ENCODE measurements around the gene GLIS1.

GLIS1 gene

DNA sequence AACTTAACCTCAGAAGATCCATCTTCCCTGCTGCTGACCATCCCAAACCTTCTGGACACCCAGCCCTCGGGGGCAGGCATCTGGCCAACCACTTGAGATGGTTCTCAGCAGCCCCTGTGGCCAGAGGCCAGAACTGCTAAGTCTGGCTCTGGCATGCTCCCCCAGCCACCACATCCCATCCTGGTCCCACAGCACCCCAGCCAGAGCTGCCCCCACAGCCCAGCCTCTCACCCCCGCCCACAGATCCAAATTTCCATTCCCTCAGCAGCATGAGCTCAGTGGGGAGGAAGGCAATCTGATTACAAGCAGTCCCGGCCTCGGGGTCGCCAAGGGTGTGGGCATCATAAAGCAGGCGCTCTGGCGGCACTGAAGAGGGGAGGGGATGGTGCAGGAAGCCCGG lies 45.6 kb downstream of the GLIS1 start:
- DNase-seq: no peak

DNA sequence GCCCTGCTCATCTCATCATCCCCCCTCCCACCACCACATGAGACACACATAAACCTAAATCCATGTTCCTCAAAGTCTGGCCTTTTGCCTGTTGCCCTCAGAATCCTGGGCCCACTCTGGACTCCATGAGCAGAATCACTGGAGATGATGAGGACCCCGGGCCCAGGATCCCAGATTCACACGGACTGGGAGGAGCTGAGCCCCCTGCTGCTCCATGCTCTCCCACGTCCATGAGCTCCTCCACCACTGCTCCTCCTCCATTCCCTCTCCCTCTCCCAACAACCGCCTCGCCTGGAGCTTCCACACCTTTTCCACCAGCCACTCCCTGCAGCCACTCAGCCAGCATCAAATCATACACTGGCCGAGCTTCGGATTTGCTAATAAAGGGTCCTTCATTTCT lies 47.6 kb downstream of the GLIS1 start:
- DNase-seq: no peak

DNA sequence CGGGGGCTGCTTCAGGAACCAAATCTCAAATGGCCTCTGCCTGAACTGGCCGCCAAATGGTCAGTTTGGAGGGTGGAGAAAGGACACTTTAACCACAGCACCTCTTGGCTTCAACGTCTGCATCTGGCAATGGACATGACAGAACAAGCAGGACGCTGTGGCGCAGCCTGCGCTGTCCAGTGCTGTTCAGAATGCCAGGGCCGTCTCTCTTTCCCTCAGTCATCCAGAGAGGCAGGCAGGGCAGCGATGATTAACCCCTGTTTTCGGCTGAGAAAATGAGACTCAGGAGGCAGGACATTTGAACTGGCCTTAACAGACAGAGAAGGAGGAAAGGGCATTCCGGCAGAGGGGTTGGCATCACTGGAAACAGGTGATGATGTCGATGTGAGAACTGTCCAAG lies 48.6 kb downstream of the GLIS1 start:
- no peak for DNase-seq

DNA sequence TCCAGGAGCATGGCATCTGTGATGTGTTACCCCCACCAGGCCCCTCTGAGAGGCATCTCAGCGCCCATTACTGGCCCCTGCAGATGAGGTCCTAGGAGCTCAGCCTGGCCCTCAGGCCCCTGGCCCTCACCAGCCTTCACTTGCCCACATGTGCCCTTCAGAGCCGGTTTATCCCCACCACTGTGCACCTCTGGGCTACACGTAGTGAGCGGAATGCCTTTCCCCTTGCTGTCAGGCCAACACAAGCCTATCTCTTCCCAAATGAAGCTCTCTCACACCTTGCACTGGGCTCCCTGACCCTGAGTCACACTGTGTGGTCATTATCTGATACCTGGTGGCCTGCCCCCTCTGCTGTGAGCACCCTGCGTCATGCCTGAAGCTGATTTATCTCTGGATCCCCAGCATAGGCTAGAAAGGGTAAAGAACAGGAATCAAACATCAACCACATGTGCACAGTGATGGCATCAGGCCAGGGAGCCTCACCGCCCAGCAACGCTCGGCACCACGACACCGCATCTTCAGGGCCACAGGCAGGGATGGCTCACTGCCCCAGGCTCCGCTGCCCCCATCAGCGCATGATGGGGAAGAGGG lies 49.1 kb downstream of the GLIS1 start:
- no peak for DNase-seq

DNA sequence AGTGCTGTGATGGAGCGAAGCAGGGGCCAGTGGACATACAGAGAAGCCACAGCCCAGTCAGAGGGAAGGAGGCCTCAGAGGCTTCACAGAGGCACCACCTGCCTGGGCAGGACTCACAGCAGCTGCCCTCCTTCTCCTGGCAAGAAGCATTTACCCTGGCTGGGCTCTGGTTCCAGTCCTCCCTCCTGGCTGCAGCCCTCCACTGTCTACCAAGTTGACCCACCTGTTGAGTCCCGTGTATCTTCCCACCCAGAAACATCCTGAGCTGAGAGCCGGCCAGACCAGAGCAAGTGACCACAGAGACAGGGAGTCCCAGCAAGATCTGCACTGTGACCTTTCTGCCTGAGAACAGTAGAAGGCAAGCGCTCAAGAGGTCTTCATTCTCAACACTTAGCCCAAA lies 49.7 kb downstream of the GLIS1 start:
- DNase-seq: no peak

DNA sequence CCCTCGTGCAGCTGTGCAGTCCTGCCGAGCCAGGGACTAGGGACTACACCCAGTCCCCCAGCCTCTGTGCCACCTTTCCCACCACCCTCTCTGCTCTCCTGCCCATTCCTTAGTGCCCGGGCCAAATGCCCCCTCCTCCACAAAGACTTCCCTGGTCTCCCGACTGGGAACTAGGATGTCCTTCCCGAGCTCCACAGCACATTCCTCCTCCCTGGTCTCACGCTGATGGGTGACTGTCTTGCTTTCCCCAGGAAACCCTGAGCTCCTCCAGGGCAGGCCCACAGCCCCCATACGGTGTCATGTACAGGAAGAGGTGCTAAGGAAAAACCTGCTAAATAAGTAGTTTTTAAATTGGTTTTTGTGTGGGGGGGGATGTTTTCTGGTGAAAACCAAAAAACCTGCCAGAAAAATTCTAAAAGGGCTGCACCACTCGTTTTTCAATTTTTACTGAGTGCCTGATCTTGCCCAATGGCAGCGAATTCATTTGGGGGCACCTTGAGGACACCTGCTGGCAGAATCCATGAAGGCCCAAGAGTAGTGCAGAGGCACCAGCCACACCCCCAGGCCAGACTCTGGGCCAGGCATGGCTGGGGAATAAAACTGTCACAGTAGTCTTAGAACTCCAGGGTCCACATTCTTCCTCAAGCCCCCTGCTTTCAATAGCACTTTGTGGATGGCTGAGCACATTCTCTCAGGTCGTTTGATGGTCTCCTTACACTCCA lies 50.4 kb downstream of the GLIS1 start:
- no peak for DNase-seq

DNA sequence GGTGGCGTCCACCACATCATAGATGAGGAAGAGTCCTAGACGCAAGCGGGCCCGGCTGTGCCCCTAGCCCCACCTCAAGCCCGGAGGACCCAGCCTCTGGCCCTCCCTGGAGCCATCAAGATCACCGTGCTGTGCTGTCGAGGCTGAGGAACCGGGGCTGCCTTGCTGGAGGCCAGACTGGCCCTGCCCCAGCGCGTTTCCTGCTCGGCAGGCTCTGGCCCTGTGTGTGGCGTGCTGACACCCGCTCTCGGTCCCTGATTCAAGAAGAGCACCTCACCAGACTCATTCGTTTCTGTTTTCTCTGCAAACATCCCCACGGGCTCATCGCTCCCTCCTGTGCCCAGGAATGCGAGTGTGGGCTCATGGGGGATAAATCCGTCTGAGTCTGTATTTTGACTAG lies 51.1 kb downstream of the GLIS1 start:
- DNase-seq: no peak

DNA sequence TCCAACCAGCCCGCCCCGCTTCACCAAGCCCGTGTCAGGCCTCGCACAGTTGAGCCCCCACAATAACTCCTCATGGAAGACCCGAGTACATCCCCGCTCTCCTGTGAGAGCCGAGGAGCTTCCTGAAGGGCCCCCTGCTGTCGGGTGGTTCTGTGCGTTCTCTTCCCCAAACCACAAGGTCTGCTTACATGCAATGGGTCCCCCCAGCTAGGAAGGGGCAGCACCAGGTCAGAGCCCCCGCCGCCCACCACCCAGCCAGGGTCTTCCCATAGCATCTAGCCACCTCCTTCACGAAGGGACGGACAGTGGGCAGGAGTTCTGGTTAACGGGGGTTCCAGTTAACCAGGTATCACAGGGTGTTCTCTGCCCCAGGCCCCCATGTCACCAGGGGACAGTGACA lies 51.5 kb downstream of the GLIS1 start:
- DNase-seq: no peak

DNA sequence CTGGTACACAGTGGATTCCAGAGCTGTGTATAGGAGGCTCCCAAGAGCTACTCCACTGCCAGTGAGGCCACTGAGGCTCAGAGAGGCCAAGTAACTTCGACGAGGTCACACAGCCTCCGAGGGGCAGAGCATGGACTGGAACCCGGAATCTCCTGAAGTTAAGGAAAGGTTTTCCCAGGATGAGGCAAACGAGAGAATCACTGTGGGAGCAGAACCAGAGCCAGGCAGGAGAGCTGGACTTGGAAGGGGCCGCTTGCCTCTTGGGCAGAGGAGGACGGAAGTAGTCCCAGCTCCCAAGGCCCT lies 52.0 kb downstream of the GLIS1 start:
- DNase-seq: no peak

DNA sequence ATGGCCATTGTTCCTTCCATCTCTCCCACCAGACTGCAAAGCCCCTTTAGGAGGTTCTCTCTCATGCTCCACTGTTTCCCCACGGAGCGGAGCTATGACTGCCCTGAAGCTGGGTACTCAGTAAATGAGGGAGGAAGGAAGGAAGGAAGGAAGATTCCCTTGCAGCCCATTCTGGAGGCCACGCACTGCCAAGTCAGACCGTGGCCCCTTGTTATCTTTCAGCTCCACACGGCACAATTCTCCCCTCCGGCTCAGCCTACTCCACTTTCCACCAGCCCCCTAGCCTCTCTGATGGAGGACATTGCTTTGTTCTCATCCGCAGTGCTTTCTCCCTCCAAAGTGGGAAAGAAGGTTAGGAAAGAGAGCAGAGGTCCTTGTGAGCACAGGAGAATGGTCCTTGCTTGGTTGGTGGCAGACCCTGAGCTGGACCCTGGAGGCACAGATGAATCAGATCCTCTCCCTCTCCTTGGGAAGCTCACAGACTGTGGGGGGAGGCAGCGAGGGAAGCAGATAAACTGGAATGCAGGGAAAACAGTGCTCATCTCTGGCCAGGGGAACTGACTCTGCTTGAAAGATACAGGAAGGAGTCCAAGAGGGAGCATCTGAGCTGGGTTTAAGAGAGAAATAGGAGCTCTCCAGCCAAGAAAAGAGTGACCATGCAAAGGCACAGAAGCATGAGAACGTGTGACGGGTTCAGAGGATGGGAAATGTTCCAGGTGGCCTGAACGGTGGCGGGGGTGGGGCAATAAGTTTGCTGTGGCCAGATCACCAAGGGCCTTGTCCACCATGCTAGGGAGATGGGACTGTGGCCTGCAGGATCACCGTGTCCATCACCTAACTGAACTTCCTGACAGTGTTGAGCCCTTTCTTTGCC lies 52.6 kb downstream of the GLIS1 start:
- no peak for DNase-seq

DNA sequence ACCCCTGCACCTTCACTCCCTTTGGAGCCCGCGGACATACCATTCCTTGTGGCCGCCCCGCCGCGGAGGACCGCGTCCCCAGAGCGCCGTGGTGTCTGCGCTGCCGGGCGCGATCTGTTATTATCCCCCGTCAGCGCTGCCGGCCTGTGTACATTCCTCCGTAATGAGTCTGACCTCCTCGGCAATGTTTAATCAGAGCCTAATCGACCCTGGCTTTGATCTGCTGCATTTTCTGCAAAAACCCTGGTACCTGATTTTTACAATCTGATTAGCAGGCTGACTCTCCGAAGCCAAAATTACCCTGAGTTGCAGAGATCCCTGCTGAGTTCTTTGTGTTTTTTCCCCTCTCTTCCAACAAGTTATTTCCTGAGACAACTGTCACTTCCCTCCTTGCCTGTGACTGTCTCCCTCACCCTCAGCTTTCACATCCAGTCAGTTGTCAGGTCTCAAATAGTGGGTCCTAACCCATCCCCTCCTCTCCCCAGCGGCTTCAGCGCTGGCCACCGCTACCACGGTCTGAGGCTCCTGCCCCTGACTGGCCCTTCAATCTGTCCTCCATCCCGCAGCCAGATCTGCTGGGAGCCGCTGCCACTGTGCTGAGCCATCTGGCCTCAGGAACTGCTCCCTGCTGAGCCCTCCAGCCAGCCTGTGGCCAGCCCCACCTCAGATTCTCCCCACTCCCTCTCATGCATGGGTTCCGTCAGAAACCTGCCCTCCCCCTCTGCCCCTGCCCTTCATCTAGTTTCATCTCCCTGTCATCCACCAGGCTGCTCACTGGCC lies 53.5 kb downstream of the GLIS1 start:
- DNase-seq: no peak

DNA sequence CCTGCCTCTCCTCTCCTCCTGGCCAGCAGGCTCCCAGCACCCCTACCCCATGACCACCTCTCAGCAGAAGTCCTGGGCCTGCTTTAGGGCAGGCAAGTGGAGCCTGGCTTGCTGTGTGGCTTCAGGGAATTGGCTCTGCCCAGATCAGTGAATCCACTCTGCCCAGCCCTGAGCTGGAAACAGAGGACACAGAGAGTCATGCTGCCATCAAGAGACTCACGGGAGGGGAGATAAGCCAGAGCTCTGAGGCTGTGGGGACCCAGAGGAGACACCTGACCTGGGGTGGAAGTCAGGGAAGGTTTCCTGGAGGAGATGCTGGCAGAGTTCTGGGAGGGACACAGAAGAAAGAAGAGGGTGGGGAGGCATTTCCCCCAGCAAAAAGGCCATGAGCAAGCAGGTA lies 54.2 kb downstream of the GLIS1 start:
- DNase-seq: no peak

DNA sequence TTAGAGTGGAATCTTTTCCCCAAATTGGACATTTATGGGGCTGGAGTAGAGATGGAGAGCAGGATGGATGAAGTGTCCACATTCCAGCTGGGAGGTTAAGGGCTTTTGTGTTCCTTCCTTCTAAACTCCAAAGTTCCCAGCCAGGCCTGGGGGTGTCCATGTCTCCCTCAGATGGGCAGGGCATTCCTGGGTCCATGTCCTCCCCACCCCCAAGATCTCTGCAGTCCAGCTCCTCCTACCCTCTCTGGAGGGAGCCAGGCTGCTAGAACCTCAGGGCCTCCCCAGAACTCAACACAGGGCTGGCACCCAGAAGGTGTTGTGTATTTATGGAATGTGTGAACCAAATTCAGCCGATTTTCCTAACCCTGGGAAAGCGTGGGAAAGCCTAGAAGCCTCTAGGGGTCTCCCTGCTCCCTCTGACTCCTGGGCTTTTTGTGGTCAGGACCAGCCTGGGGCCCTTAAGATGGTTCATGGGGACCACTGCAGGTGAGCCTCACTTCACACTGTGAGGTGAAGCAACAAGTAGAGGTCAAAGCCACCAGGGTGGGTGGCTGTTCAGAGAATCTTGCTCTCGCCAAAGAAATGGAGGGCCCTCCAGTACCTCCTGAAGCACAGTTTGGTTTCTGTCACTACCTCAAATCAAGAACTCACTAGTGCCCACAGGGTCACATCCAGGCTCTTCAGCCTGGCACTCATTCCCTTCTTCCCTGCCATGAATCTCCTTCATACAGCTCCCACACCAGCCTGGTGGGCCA lies 54.8 kb downstream of the GLIS1 start:
- no peak for DNase-seq

DNA sequence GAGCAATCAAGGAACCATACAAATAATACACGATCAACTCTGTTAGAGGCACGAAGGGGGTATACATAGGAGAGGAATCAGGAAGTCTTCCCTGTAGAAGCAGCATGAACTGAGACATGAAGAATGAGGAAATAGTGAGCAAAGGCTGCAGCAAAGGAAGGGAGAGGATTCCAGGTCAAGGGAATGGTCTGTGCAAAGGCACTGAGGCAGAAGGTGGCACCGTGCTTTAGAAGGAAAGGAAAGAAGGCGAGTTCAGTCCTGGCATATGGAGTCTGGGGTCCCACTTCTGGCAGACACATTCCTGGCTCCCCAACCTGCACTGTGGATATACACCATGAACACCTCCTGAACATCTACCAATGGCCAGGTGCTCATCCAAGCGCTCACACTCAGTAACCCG lies 56.1 kb downstream of the GLIS1 start:
- no peak for DNase-seq

DNA sequence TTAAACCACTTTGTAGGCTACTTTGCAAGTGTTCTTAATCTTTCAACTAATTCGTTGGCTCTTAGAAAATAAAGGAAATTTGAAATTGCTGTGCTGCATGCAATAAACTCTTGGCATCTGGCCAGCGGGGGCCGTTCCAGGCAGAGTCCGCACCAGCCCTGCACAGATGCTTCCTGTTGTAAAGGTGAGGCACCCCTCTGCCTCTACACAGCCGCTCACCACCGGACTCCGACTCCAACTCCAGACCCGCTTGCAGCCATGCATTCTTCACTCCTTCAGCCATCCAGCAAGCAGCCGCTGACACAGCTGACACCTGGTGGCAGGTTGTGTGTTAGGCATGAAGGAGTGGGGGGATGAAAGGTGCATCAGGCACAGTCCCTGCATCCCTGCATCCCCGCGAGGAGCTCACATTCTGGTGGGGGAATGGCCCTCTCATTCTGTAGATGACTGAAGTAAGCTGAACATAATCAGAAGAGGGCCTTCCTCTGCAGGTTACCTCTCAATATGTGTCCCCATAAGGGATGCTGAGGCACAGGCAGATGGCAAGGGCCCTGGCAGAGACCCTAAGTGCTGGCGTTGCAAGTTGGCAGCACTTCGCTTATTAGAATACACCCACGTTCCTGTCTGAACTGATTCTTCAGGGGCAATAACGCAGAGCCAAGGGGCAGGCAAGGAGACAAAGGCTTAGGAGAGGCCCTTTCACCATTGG lies 56.8 kb downstream of the GLIS1 start:
- peak; percentile 37 for DNase-seq

DNA sequence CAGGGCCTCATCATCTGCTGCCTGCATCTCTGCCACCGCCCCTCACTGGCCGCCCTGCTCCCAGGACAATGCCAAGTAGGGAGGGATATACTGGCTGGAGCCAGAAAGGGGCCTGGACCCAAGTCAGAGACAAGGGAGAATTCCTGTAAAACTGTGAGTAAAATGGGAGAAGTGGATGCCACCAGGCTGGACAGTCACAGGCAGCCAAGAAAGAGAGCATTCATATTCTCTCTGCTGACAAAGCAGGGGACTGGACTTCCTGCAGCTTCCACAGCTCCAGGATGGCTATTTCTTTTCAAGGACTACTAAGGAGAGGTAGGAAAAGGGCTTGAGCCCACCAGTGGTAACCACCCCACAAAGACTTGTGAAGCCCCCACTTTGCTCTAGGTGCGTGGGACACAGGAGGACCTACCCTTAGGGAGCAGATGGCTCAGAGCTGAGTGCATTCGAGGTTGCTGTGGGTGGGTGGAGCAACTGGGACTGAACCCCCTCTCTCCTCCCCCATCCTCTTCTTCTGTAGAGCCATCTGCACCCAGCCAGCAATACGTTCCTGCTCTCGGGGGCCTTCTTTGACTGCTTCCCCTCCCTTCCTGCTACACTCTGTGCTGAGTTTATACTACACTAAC lies 57.5 kb downstream of the GLIS1 start:
- peak; percentile 70 for DNase-seq

DNA sequence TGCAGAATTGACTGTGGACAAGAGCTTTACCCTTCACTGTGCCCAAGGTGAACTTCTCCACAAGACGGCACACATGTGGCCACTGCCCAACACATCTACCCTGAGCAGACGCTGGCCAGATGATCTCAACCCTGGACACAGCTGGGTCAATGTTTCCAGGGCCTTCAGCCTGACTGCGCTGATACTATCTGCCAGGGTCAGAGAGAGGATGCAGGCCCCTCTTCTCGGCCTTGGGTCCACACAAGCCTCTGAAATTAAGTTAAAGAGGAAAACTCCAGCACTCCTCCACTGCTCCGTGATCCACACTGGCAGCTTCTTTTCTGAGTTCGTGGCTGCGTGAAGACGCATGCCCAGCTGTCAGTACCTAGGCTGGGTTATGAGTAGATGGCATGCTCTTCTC lies 58.1 kb downstream of the GLIS1 start:
- DNase-seq: no peak

DNA sequence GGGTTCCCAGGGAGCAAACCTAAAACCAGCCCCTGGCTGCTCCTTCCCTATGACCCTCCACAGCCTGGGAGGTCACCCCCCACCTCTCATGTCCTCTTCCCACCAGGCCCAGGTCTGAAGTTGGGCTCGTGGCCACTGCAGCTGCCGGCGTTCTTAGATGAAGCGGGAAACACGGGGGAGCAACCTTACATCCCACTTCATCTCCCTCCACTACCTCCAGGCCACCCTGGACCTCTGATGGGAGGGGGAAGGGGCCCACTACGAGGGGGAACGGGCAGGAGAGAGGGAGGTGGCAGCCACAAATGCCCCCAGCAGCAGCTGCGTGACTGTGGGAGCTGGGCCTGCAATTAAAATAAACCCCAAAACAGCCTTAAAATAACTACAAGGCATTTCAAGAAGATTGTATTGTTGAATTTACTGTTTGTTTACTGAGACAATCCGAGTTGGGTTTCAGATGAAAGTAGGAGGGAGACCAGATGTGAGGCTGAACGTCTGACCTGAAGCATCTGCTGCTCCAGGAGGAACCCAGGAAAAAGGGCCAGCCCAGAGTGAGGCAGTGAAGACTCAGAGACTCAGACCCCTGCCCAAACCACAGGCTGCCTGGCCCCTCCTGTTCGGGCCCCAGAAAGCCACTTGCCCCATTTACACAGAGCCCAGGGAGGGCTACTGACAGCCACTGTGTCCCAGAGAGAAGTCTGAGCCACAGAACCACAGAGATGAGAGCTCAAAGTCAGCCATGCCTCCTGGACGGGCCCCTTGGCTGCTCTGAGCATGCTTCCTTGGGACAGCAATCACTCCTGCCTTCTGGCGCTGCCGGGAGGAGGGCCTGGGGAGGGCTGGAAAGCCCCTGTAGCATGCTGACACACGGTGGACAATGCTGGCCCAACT lies 59.8 kb downstream of the GLIS1 start:
- no peak for DNase-seq

DNA sequence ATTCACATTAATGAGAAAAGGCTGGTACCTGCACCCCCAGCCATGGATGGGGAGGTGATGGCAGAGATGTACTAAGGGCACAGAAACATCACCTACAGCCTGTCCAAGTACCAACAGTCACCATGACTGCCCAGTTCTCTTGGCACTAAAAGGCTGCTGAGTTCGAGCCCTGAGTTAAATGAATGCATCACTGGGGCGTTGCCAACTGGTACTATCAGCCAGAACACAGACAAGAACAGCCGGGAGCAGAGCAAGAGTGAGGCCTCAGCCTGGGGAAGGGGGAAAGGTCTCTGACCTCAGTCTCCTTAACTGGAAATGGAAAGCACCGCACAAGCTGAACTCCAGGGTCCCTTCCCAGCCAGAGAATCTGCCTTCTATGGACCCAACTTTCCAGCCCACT lies 60.5 kb downstream of the GLIS1 start:
- DNase-seq: peak; percentile 53

DNA sequence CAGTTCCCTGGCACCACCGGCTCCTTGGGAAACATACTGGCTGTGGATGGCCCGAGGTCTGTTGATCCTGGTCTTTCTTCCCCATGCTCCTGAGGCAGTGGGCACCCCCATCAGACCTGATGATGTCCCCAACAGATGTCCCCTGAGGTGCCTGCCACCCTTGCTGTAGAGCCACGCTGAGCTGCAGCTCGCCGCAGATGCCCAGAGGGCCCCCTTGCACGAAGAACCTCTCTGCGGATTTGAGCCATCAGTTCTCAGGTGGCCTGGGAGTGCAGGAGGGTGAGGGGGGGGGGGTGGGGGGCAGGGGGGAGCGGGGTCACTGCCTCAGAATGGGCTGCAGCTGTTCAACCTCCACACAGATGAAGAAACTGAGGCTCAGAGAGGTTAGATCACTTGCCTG lies 60.9 kb downstream of the GLIS1 start:
- DNase-seq: no peak

DNA sequence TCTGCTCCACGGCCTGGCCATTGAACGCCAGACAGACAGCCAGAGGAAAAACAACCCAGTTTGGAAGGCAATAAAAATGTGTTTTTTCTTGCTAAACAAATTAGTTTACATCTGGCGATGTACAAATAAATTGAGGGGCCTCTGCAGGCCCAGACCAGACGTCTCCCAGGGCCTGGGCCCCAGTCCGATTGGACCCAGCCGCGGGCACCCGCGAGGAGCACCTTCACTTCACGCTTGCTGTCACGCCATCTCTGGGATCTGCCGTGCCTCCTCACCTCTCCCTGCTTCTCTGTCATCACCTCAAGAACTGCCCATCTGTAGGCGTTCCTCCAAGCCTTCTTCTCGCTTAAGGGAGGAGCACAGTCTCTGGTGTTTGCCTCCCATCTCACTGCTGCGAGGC lies 61.5 kb downstream of the GLIS1 start:
- no peak for DNase-seq

Data from NCI-H446 treated with DMSO at 0.1 percent for 48 hours (cell line).